CD4-positive, alpha-beta memory T cell (primary cell): ENCODE measurements around the gene BNIPL. TPM values are rescaled to one million over a fixed set of nuclear protein-coding genes. Genes with fewer than 3 reads are reported as not detected.

Experiments
- CTCF ChIA-PET: fragments of 350-600 bp; sonication (Branson Sonifier 250); formaldehyde crosslinking; loops from one replicate; lab custom pipeline; 2021; ENCODE audit warnings: inconsistent platforms; ENCODE audit not compliant: partially characterized antibody; lab: Charles Lee
- POLR2A ChIA-PET: fragments of 350-600 bp; sonication (Branson Sonifier 250); formaldehyde crosslinking; loops from one replicate; lab custom pipeline; 2021; ENCODE audit not compliant: partially characterized antibody; lab: Charles Lee
- DNase-seq, 5 donors: peaks; one replicate each; pipeline versions ENCODE4 v3.0.0 to v3.0.0-alpha.2; 2020 to 2022; ENCODE audit warnings: mixed read lengths in 1 of 5
- H3K27ac ChIP-seq: one replicate; pipeline ENCODE4 v1.7.0; 2013; ENCODE audit warnings: low read depth, low read length
- H3K27me3 ChIP-seq: 2 replicates; pipeline ENCODE4 v1.7.0; 2013; ENCODE audit warnings: mild to moderate bottlenecking, low read length, moderate library complexity; ENCODE audit not compliant: insufficient read depth
- H3K36me3 ChIP-seq: 2 replicates; pipeline ENCODE4 v1.7.0; 2013; ENCODE audit warnings: mild to moderate bottlenecking, low read length, moderate library complexity; ENCODE audit not compliant: insufficient read depth
- H3K4me1 ChIP-seq: 2 replicates; pipeline ENCODE4 v1.7.0; 2013; ENCODE audit warnings: mild to moderate bottlenecking, low read length, moderate library complexity; ENCODE audit not compliant: insufficient read depth
- H3K4me3 ChIP-seq, 2 donors: one replicate each; pipeline ENCODE4 v1.7.0; 2013; ENCODE audit warnings: low read length in 2 of 2, mild to moderate bottlenecking in 1 of 2
- H3K9me3 ChIP-seq, 2 donors: one replicate each; pipeline ENCODE4 v1.7.0; 2013; ENCODE audit warnings: low read length in 2 of 2, control low read depth in 1 of 2; ENCODE audit not compliant: control insufficient read depth in 1 of 2
- H3K27ac Mint-ChIP-seq, 7 donors: one replicate each; pipeline ENCODE4 v1.8.0; 2020 to 2021; ENCODE audit warnings: mixed read lengths in 7 of 7, mild to moderate bottlenecking in 6 of 7, inconsistent platforms in 3 of 7, moderate library complexity in 3 of 7
- H3K27me3 Mint-ChIP-seq, 2 donors: one replicate each; pipeline ENCODE4 v1.8.0; 2020 to 2021; ENCODE audit warnings: mixed read lengths in 2 of 2
- H3K36me3 Mint-ChIP-seq, 2 donors: one replicate each; pipeline ENCODE4 v1.8.0; 2020 to 2021; ENCODE audit warnings: mixed read lengths in 2 of 2, inconsistent platforms in 1 of 2, mild to moderate bottlenecking in 1 of 2
- H3K4me1 Mint-ChIP-seq, 4 donors: one replicate each; pipeline ENCODE4 v1.8.0; 2020 to 2021; ENCODE audit warnings: mixed read lengths in 4 of 4, mild to moderate bottlenecking in 1 of 4
- H3K4me3 Mint-ChIP-seq, 8 donors: one replicate each; pipeline ENCODE4 v1.8.0; 2020 to 2021; ENCODE audit warnings: mixed read lengths in 8 of 8, mild to moderate bottlenecking in 7 of 8, moderate library complexity in 6 of 8, inconsistent platforms in 3 of 8
- H3K9me3 Mint-ChIP-seq, 8 donors: one replicate each; pipeline ENCODE4 v1.8.0; 2020 to 2021; ENCODE audit warnings: mixed read lengths in 8 of 8, mild to moderate bottlenecking in 5 of 8, inconsistent platforms in 3 of 8, moderate library complexity in 1 of 8
- intact Hi-C: fragments of 100-400 bp; cut with micrococcal nuclease; formaldehyde crosslinking; loops from one replicate; pipeline ENCODE4 v1.15.1; 2023
- polyA plus RNA-seq, 2 donors: library from polyadenylated mRNA; unstranded; fragments of 300-500 nt; fragmentation: Illumina TruSeq; gene quantifications; one replicate each; pipeline ENCODE4 v1.2.3, GENCODE V29; 2021
- total RNA-seq, 2 experiments: library from RNA; stranded (reverse); gene quantifications; one replicate each; pipeline ENCODE4 v1.2.3, GENCODE V29; 2021

Gene BNIPL
- total and polyA plus RNA-seq, 4 experiments from 2014 or later: 4.6 to 8.3 TPM; not detected in 2

DNA sequence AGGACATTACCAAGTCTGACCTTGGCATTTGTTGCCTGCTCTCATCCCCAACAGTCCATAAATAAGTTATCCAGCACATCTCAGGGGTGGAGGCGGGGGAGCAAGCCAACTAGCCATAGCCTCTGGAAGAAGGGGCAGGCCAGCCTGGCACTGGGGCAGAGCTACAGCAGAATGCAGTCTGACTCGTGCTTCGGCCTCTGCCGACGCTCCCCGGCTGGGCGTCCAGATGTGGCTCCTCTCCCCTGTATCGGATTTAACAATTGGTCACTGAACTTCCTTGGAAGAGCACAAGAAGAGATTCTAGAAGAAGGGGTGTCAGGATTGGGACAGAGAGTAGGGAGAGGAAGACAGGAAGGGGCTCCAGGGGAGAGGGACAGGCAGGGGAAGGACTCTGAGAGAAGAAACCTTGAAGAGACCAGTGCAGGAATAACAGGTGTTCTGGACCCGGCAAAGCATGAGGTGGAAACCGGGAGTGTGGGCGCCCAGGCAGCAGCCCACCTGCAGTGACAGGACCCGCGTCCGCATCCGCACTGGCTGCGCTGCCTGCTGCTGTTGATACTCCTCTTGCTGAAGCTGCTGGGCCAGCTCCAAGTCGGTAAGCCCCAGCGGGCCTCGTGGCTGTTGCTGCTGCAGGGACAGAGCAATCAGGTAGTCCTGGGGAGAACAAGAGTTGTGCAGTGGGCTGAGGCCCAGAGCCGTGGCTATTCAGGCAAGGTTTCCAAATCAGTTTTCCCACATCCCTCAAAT is 39.1 kb upstream of the BNIPL start:
- H3K4me3 ChIP-seq: no peak overlapping the region
- peaks cover 37% of the 10 kb centered on the region for H3K36me3 ChIP-seq
- POLR2A ChIA-PET: interaction anchor here (1.0 to 3.9 kb wide), 3 partner anchors 9 to 18 kb away, joined by 3 to 16 read pairs (median 6); partner anchors contain the start of gene MINDY1
- DNase-seq: no peak
- H3K27me3 Mint-ChIP-seq: no peaks in the 10 kb centered on the region
- H3K27ac ChIP-seq: no peak overlapping the region
- no peak overlapping the region for H3K4me3 Mint-ChIP-seq
- no peaks in the 10 kb centered on the region for H3K27me3 ChIP-seq
- H3K36me3 Mint-ChIP-seq: peaks cover 27 to 51% of the 10 kb centered on the region in 2 donors
- H3K9me3 ChIP-seq: no peaks in the 10 kb centered on the region
- peaks cover 0 to 1% (median 0%) of the 10 kb centered on the region in 8 donors for H3K9me3 Mint-ChIP-seq
- intact Hi-C loops: loop anchor here (2.0 to 5.0 kb wide), 2 partner anchors 18 to 740 kb away; partner anchors contain the start of gene CA14
- H3K27ac Mint-ChIP-seq: peak overlapping the region in 2 of 7 donors; percentile 18 to 29
- H3K4me1 ChIP-seq: peaks cover 25% of the 10 kb centered on the region
- CTCF ChIA-PET: interaction anchor here (0.7 to 14.9 kb wide), 10 partner anchors 9 to 746 kb away, joined by 3 to 255 read pairs (median 5); partner anchors contain the start of genes ANXA9, CERS2 and MINDY1
- H3K4me1 Mint-ChIP-seq: peaks cover 14 to 34% (median 25%) of the 10 kb centered on the region in 4 donors

DNA sequence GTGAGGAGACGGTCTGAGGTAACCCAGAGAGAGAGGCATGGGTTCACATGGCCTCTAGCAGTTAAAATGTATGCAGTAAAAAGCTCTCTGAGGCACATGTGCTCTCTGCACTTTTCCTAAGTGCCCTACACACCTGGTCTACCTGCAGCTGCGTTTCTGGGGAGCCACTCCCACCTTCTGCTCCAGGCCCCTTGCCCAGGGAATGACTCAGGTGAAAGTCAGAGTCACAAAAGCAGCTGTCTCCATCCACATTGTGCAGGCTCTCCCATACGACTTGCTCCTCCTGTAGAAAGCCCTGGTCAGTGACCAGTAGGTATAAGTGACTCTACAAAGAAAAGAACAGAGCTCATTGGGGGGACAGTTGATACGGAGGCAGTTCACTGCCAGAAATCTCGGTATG is 38.4 kb upstream of the BNIPL start:
- Histone ChIP-seq H3K9me3 (no peaks in the 10 kb centered on the region), H3K27me3 (no peaks in the 10 kb centered on the region), H3K4me1 (peaks cover 32% of the 10 kb centered on the region), H3K27ac (no peak overlapping the region), H3K4me3 (no peak overlapping the region), H3K36me3 (peaks cover 37% of the 10 kb centered on the region)
- peaks cover 0 to 1% (median 0%) of the 10 kb centered on the region in 8 donors for H3K9me3 Mint-ChIP-seq
- no peak for DNase-seq
- H3K27me3 Mint-ChIP-seq: no peaks in the 10 kb centered on the region
- CTCF ChIA-PET: interaction anchor here (0.7 to 14.9 kb wide), 5 partner anchors 8 to 75 kb away, joined by 4 to 255 read pairs (median 5); partner anchors contain the start of genes ANXA9, CERS2 and MINDY1
- H3K4me1 Mint-ChIP-seq: peaks cover 21 to 41% (median 31%) of the 10 kb centered on the region in 4 donors
- intact Hi-C loops: loop anchor here (2.0 to 5.0 kb wide), 2 partner anchors 19 to 741 kb away; partner anchors contain the start of gene CA14
- H3K4me3 Mint-ChIP-seq: no peak overlapping the region
- peaks cover 27 to 55% of the 10 kb centered on the region in 2 donors for H3K36me3 Mint-ChIP-seq
- POLR2A ChIA-PET: interaction anchor here (1.0 kb wide), 1 partner anchor 9 kb away, joined by 3 read pairs; the partner anchor contains the start of gene MINDY1
- H3K27ac Mint-ChIP-seq: peak overlapping the region in 1 of 7 donors; percentile 17

DNA sequence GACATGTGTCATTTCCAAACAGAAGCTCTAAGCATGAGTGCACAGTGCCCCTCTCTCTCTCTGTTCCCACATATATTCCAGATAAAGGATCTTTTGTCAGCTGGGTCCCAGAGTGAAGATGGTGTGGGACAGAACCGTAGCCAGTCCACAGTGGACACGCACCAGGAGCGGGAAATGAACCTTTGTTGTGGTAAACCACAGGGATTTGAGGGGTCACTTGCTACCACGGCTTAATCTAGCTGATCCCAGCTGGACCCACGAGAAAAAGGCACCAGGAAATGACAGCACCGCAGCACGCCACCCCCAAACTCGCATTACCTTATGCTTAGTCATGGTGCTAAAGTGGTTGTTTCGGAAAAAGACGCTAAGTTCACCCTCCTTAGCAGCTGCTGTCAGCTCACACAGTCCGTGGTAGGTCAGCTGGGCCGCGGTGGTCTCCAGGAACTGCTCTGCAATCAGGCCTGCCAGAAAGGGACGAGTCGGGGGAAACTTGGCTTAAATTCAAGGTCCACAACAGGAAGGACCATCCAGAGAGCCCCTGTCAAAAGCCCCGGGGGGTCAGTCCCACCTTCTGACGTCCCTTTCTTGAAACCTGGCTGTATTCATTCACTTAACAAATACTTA is 37.2 kb upstream of the BNIPL start:
- peaks cover 27 to 53% (median 37%) of the 10 kb centered on the region in 4 donors for H3K4me1 Mint-ChIP-seq
- peaks cover 37% of the 10 kb centered on the region for H3K36me3 ChIP-seq
- ChIA-PET CTCF (interaction anchor here (0.9 to 14.9 kb wide), 5 partner anchors 10 to 438 kb away, joined by 3 to 255 read pairs (median 4); partner anchors contain the start of genes ANXA9, CERS2 and PRUNE1), POLR2A (interaction anchor here (0.6 to 0.8 kb wide), 2 partner anchors 16 to 302 kb away, joined by 3 read pairs; partner anchors contain the start of gene GOLPH3L)
- DNase-seq: no peak
- H3K9me3 Mint-ChIP-seq: peaks cover 0 to 1% (median 0%) of the 10 kb centered on the region in 8 donors
- no peaks in the 10 kb centered on the region for H3K27me3 ChIP-seq
- no peak overlapping the region for H3K27ac ChIP-seq
- H3K36me3 Mint-ChIP-seq: peaks cover 27 to 58% of the 10 kb centered on the region in 2 donors
- no peak overlapping the region for H3K4me3 ChIP-seq
- peaks cover 43% of the 10 kb centered on the region for H3K4me1 ChIP-seq
- peak overlapping the region in 6 of 7 donors; percentile 19 to 82 (median 50) for H3K27ac Mint-ChIP-seq
- intact Hi-C loops: loop anchor here (5.0 kb wide), 1 partner anchor 742 kb away; the partner anchor contains the start of gene CA14
- H3K4me3 Mint-ChIP-seq: no peak overlapping the region
- H3K9me3 ChIP-seq: no peaks in the 10 kb centered on the region
- H3K27me3 Mint-ChIP-seq: no peaks in the 10 kb centered on the region

DNA sequence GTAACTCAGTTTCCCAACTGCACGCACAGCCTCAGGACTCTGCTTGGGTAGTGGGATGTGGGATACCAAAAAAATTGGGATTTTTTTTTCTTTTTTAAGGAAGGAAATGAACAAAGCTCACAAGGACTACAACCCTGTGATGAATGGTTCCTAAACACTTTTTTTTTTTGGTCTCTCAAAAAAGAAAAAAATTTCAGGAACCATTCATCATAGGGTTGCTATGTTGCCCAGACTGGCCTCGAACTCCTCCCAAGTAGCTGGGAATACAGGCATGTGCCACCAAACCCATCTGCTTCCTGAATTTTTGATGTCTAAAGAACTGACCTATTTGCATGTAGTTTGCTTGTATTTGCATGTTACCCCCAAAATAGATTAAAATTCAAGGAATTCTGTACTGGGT is 36.5 kb upstream of the BNIPL start:
- Mint-ChIP-seq H3K4me3 (no peak overlapping the region), H3K4me1 (peaks cover 31 to 59% (median 41%) of the 10 kb centered on the region in 4 donors), H3K36me3 (peaks cover 27 to 58% of the 10 kb centered on the region in 2 donors), H3K9me3 (peaks cover 0 to 1% (median 0%) of the 10 kb centered on the region in 8 donors), H3K27ac (peak overlapping the region in 3 of 7 donors; percentile 24 to 89 (median 64)), H3K27me3 (no peaks in the 10 kb centered on the region)
- Histone ChIP-seq H3K4me1 (peaks cover 49% of the 10 kb centered on the region), H3K4me3 (no peak overlapping the region), H3K36me3 (peaks cover 37% of the 10 kb centered on the region), H3K27me3 (no peaks in the 10 kb centered on the region), H3K27ac (no peak overlapping the region), H3K9me3 (no peaks in the 10 kb centered on the region)
- DNase-seq: no peak
- CTCF ChIA-PET: interaction anchor here (0.9 to 14.9 kb wide), 4 partner anchors 9 to 439 kb away, joined by 3 to 255 read pairs (median 5); partner anchors contain the start of genes ANXA9, CERS2 and PRUNE1
- intact Hi-C loops: loop anchor here (5.0 kb wide), 1 partner anchor 743 kb away; the partner anchor contains the start of gene CA14
- POLR2A ChIA-PET: interaction anchor here (0.6 to 0.9 kb wide), 3 partner anchors 17 to 303 kb away, joined by 3 read pairs; partner anchors contain the start of gene GOLPH3L

DNA sequence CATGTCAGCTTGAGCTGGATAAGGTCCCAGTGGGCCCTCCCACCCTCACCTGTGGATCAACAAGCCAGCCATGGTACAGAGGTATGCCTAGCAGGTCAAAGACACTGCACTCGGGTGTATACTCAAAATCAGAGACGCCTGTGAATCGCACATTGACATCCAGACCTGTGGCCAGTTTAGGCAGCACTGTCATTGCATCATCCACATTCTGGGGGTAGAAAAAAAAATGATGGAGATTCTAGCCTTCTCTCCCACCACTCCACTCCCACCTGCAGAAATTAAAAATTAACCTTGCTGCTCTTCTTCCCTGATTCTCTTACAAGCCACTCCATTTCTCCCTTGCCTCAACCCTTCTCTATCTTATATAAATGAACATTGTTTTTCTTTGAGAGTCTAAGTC is 36.0 kb upstream of the BNIPL start:
- no peak overlapping the region for H3K4me3 ChIP-seq
- H3K27ac Mint-ChIP-seq: peak overlapping the region; percentile 7 to 89 (median 53)
- CTCF ChIA-PET: interaction anchor here (1.1 to 14.9 kb wide), 5 partner anchors 19 to 745 kb away, joined by 3 to 255 read pairs (median 6); partner anchors contain the start of genes ANXA9 and CERS2
- H3K36me3 Mint-ChIP-seq: peaks cover 27 to 59% of the 10 kb centered on the region in 2 donors
- H3K4me3 Mint-ChIP-seq: no peak overlapping the region
- DNase-seq: no peak
- H3K9me3 ChIP-seq: no peaks in the 10 kb centered on the region
- H3K27ac ChIP-seq: no peak overlapping the region
- H3K27me3 Mint-ChIP-seq: no peaks in the 10 kb centered on the region
- peaks cover 32 to 63% (median 41%) of the 10 kb centered on the region in 4 donors for H3K4me1 Mint-ChIP-seq
- POLR2A ChIA-PET: interaction anchor here (0.9 to 1.4 kb wide), 3 partner anchors 25 to 72 kb away, joined by 3 read pairs; partner anchors contain the start of gene CERS2
- no peaks in the 10 kb centered on the region for H3K27me3 ChIP-seq
- peaks cover 0 to 1% (median 0%) of the 10 kb centered on the region in 8 donors for H3K9me3 Mint-ChIP-seq
- H3K36me3 ChIP-seq: peaks cover 37% of the 10 kb centered on the region
- intact Hi-C loops: no loop called here
- peaks cover 52% of the 10 kb centered on the region for H3K4me1 ChIP-seq

DNA sequence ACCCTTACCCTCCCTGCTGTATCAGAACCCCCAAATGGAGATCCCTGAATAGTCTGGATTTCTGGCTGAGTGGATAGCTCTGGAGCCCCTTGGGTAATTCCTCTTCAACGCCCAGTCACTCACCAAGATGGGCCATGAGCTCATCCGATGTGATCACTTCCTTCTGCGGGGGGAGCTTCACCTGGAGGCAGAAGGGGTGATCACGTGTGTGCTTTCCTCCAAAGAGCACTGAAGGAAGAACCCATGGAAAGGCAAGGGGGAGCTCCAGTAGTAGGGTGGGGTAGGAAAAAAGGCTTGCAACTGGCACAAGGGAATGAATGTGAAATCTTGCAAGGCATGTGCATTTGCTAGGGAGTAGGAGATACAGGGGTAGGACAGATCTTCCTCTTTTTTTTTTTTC is 34.8 kb upstream of the BNIPL start:
- peak overlapping the region in 5 of 7 donors; percentile 71 to 96 (median 88) for H3K27ac Mint-ChIP-seq
- no peaks in the 10 kb centered on the region for H3K27me3 ChIP-seq
- no peak overlapping the region for H3K4me3 ChIP-seq
- H3K4me1 Mint-ChIP-seq: peaks cover 36 to 67% (median 47%) of the 10 kb centered on the region in 4 donors
- intact Hi-C loops: no loop called here
- ChIA-PET CTCF (interaction anchor here (1.1 to 14.9 kb wide), 6 partner anchors 9 to 746 kb away, joined by 3 to 255 read pairs (median 4); partner anchors contain the start of genes ANXA9 and CERS2), POLR2A (interaction anchor here (0.6 to 1.4 kb wide), 4 partner anchors 26 to 234 kb away, joined by 3 read pairs; partner anchors contain the start of genes C1orf56 and CERS2)
- H3K4me1 ChIP-seq: peaks cover 56% of the 10 kb centered on the region
- DNase-seq: no peak
- peaks cover 37% of the 10 kb centered on the region for H3K36me3 ChIP-seq
- H3K4me3 Mint-ChIP-seq: peak overlapping the region in 6 of 8 donors; percentile 19 to 89 (median 66)
- peaks cover 27 to 61% of the 10 kb centered on the region in 2 donors for H3K36me3 Mint-ChIP-seq
- H3K9me3 ChIP-seq: no peaks in the 10 kb centered on the region
- no peaks in the 10 kb centered on the region for H3K27me3 Mint-ChIP-seq
- H3K9me3 Mint-ChIP-seq: no peaks in the 10 kb centered on the region
- no peak overlapping the region for H3K27ac ChIP-seq
